GM10266 (cell line): ENCODE results near the gene SKOR1.

Experiments used
- DNase-seq: peaks from one replicate; pipeline ENCODE4 v3.0.0; 2012; ENCODE audit errors: extremely low spot score
- TF ChIP-seq, protein P1 (sequence below): IDR thresholded peaks from 2 replicates; pipeline ENCODE4 v1.5.1; 2012; ENCODE audit warnings: mild to moderate bottlenecking, low read depth; ENCODE audit not compliant: control insufficient read depth, insufficient read depth; ENCODE audit errors: missing control alignments

Gene SKOR1

DNA sequence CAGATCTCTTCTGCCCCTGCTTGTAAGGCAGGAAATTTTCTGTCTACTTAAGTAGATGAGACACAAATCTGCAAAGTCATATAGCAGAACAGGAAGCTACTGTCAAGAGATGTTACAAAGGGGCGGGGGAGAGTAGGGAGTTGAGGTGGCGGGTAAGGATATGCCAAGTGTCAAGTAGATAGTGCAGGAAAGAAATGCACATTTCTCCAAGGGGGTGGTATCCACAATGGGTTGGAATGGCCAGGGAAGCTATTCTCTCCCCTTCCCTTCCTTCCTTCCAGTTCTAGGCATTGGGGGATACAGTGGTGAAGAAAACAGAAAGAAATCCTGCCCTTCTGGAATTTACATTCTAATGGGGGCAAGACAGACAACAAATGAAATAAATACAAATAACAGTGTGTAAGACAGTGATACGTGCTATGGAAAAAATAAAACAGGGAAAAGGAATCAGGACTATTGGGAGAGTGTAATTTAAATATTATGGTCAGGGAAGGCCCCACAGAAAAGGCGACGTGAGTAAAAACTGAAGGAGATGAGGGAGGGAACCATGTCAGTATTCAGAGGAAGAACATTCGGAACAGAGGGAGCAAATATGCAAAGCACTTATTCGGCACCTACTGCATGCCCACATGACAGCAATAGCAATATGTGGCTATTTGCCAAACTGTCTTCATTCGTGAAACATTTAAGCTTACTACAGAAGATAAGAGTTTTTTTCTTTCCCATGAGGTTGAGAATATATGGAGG is 57.4 kb downstream of the SKOR1 start:
- TF ChIP-seq, protein P1, sequence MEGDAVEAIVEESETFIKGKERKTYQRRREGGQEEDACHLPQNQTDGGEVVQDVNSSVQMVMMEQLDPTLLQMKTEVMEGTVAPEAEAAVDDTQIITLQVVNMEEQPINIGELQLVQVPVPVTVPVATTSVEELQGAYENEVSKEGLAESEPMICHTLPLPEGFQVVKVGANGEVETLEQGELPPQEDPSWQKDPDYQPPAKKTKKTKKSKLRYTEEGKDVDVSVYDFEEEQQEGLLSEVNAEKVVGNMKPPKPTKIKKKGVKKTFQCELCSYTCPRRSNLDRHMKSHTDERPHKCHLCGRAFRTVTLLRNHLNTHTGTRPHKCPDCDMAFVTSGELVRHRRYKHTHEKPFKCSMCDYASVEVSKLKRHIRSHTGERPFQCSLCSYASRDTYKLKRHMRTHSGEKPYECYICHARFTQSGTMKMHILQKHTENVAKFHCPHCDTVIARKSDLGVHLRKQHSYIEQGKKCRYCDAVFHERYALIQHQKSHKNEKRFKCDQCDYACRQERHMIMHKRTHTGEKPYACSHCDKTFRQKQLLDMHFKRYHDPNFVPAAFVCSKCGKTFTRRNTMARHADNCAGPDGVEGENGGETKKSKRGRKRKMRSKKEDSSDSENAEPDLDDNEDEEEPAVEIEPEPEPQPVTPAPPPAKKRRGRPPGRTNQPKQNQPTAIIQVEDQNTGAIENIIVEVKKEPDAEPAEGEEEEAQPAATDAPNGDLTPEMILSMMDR: no peak
- peak; percentile 46 for DNase-seq

DNA sequence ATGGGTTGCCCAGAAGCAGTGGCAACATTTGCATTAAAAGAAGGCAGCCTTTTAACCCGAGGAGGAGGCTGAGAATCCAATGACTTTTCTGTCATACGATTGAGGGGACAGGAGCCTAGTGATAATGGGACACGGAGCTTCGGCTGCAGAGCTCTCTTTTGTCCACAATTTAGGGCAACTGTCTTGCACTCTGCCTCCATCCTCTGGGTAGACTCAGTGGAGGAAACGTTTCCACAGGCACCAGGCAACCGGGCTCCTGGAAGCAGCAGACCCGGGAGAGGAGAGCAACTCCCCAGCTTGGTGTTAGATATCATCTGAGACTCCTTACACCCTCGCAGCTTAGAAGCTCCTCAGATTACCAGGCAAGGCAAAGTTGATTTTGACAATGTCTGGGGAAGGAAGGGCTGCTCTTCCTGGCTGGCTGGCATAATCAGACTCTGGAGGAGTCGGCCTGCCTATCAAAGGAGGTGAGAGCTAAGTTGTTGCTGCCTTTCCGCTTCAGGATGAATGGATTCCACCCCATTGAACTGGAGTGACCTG is 58.0 kb downstream of the SKOR1 start:
- no peak for DNase-seq
- TF ChIP-seq, protein P1: no peak

DNA sequence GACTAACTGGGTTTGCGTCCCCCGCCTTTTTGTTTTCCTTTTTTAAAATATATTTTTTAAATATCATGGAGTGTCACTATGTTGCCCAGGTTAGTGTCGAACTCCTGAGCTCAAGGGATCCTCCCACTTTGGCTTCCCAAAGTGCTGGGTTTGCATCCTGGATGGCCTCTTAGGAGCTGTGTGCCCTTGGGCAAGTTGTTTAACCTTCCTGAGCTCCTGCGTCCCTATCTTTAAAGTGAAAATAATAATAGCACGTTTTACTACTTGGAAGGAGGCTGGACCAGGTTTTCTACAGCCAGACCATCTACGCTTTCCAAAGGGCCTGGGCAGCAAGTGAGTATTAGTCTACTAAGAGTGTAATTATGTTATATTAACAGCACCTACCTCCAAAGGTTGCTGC is 58.7 kb downstream of the SKOR1 start:
- DNase-seq: no peak
- TF ChIP-seq, protein P1: no peak
